HG02885 (cell line): Measurements from ENCODE around the gene MIB2.
"Not testable (repeated sequence)": the region's sequence is repeated elsewhere in the genome, so short reads cannot be mapped to it uniquely, and the experiment has no call there.

ENCODE experiments used
- ATAC-seq: cut with Tn5 transposase; IDR thresholded peaks from one replicate; pipeline ENCODE4 v1.9.1; 2021; ENCODE audit warnings: mild to moderate bottlenecking; ENCODE audit not compliant: unreplicated experiment, poor library complexity

MIB2 gene

GRCh38 chr1:1674806-1675205 is 59.5 kb downstream of the MIB2 start:
- ATAC-seq, result not testable (repeated sequence)

GRCh38 chr1:1675218-1675617 is 59.9 kb downstream of the MIB2 start:
- ATAC-seq, result peak; percentile 33

DNA sequence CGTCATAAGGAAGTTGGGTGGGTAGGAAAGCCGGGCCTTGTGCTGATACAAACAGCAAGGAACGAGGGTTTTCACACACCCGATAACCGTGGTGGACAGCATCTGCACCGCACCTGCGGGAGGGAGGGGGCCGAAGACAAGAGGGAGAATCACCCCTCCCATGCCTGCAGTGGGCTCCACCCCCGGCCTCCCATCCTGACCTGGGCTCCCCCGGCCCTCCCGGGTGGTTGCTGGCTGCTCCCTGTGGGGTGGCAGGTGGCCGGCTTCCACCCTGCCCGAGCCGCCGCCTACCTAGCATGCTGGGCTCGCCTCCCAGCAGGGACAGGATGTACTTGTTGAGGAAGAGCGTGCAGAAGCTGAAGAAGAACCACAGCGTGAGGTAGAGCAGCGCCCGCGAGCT is 60.8 kb downstream of the MIB2 start:
- ATAC-seq, result not testable (repeated sequence)

GRCh38 chr1:1677718-1678580 is 62.6 kb downstream of the MIB2 start:
- ATAC-seq, result peak; percentile 56

DNA sequence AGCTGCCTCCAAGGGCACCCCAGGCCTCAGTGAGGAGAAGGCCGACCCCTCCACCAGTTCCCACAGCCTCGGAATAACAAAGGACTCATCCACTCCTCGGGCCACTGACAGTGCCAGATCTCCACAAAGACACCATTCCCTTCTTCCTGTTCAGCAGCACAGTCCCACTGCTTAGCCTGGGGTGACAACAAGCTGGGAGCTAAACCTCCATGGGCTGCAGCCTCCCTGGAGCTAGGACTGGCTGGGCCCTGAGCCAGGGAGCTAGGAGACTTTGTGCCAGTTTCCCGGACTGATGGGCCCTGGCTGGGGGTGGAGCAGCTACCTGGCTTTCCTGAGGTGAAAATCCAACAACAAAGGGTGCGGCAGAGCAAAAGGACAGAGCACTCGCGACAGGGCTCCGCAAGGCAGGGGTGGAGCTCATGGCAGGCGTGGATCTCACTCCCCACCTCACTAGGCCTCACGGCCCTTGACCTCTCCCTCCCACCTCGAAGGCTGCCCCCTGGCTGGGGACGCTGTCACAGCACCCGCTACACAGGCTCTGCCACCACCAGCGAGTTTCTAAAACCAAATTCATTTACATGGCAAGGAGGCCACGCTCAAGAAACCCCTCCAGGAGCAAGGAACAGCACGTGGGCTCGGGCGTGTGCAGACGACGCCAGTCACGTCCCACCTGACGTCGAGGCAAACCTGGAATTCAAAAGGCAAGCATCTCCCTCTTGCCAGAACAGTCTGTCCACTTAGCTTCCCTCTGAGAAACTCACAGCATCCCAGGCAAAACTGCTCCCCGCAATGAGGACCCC is 63.5 kb downstream of the MIB2 start:
- ATAC-seq, result no peak
